ENCODE results near the gene SLC22A23.

SLC22A23 gene

DNA sequence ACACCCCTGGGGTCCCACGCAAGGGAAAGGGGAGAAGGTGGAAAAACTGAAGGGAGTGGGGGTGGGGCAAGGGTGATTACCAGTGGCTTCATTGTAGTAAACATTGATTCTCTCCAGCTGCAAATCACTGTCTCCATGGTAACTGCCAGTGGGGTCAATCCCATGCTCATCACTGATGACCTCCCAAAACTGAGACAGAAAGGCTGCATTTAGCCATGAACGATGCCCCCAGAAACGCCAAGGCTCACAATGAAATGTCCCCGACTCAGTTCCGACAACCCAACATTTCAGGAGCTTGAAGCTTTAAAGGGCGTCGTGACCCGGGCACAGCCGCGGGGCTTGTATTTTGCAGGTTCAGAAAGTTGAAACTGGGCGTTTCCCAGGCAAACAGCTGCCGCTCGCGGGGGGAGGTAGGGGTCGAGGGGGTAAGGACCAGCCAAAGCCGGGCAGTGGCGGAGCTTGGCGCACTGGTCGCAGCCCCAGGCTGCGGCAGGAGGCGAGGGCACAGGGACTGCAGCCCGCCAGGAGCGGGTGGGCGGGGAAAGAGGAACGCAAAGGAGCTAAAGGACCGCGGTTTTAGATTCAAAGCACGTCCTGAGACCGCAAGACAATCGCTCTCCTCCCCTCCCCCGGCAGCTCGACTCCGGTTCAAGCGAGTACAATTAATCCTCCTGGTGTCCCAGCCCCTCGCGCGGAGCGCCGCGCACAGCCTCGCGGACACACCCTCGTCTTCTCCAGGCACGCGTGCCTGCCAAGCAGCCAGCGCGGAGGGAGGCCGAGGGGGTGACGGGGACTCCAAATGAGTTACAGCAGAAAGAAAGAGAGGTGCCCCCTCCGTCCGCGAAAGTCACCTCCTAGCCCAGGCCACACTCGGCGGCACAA lies 230.1 kb downstream of the SLC22A23 start:
- DNase-seq (ENCODE audit: low spot score) = peak; percentile 23

GRCh38 chr6:3226042-3226441 lies 230.8 kb downstream of the SLC22A23 start:
- DNase-seq (ENCODE audit: low spot score) = no peak

- DNase-seq (ENCODE audit: low spot score) = no peak
These were observed 234.3 kb downstream of the SLC22A23 start for GRCh38 chr6:3222506-3223038.

DNA sequence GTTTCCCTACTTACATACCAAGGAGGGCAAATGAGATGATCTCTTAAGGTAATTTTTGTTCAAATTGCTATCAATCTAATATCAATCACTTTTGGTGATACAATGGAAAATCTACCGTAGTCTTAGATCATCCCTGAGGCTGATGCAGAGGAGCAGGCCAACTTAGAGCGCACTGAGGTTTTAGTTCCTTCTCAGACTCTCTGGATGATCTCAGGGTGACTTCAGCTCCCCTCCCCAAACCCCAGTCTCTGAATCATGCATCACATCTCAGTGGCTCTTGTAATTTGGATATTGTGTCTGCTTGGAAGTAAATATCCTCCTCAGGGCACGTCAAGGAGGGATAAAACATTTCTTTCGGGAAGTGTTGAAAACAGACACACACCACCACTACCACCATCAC lies 235.3 kb downstream of the SLC22A23 start:
- DNase-seq (ENCODE audit: low spot score) = no peak

DNA sequence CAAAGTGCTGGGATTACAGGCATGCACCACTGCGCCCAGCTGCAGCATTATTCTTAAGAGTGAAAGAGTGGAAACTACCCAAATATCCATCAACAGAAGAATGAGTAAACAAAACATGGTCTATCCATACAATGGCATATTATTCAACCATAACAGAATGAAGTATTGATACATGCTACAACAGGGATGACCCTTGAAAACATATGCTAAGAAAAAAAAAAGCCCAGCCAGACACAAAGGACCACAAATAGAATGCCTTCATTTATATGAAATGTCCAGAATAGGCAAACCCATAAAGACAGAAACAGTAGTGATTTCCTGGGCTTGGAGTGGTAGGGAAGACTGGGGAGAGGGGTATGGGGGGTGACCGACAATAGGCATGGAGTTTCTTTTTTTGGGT lies 236.5 kb downstream of the SLC22A23 start:
- DNase-seq (ENCODE audit: low spot score) = no peak

All from LoVo (cell line).